Activated CD4-positive, alpha-beta T cell treated with anti-CD3 and anti-CD28 coated beads, Interleukin-2, amount 50 U/mL, for 16 hours (primary cell): ENCODE data around the gene TNNI3.
"Not testable (repeated sequence)": the region's sequence is repeated elsewhere in the genome, so short reads cannot be mapped to it uniquely, and the experiment has no call there.

Source experiments
- DNase-seq: peaks from one replicate; pipeline ENCODE4 v3.0.0-alpha.2; 2020

The TNNI3 gene

GRCh38 chr19:55111238-55111831 lies 46.2 kb downstream of the TNNI3 start:
- no peak for DNase-seq

- DNase-seq = no peak
Measured at GRCh38 chr19:55109527-55110291, 47.8 kb downstream of the TNNI3 start.

DNA sequence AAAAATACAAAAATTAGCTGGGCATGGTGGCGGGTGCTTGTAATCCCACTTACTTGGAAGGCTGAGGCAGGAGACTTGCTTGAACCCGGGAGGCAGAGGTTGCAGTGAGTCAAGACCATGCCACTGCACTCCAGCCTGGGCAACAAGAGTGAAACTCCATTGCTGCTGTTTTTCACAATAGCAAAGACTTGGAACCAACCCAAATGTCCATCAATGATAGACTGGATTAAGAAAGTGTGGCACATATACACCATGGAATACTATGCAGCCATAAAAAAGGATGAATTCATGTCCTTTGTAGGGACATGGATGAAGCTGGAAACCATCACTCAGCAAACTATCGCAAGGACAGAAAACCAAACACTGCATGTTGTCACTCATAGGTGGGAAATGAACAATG lies 50.3 kb downstream of the TNNI3 start:
- not testable (repeated sequence) for DNase-seq

- no peak for DNase-seq
Measured at GRCh38 chr19:55106591-55106990, 50.9 kb downstream of the TNNI3 start.

DNA sequence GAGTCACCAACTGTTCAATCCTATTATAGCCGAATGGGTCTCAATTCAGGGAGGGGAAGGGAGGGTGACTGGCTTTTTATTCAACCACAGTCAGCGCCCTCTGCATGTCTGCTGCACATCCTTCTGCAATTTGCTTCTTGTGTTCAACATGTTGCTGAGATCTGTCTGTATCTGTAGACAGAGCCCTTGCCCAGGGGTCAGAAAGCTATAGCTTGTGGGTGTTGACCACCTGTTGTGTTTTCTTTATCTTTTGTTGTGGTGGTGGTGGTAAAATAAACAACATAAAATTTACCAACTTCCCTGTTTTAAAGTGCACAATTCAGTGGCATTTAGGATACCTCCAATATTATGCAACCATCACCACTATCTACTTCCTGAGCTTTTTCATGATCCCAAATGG lies 52.3 kb downstream of the TNNI3 start:
- no peak for DNase-seq

DNA sequence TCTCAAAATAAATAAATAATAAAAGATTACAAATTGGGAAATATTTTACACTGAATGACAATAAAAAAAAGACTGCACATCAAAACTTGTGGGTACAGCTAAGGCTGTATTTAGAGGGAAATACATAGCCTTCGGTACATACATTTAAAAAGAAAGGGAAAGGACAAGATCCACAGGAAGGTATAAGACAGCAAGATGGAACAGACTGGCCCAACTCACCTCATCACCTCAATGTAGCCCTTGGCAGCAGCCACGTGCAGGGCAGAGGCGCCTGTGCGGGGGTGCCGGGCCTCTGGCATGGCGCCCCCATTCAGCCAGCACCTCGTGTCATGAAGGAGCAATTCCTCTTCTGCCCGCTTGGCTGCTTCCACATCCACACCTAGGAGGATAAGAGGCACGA lies 54.3 kb downstream of the TNNI3 start:
- DNase-seq = no peak
